HL-60/S4 treated with retinoic acid at 250 ng/mL for 4 days and 3 days (cell line): ENCODE data around the gene SLC28A1.
"Not testable (repeated sequence)": the region's sequence is repeated elsewhere in the genome, so short reads cannot be mapped to it uniquely, and the experiment has no call there.

Experiments
- in situ Hi-C: fragments of 300-500 bp; cut with MboI; formaldehyde crosslinking; loops from 2 replicates; pipeline ENCODE4 v1.7.0; 2022; ENCODE audit warnings: low sequenced_read_pairs

SLC28A1 gene

GRCh38 chr15:84987351-84987750, 102.9 kb downstream of the SLC28A1 start:
- in situ Hi-C loops = not testable (repeated sequence)

DNA sequence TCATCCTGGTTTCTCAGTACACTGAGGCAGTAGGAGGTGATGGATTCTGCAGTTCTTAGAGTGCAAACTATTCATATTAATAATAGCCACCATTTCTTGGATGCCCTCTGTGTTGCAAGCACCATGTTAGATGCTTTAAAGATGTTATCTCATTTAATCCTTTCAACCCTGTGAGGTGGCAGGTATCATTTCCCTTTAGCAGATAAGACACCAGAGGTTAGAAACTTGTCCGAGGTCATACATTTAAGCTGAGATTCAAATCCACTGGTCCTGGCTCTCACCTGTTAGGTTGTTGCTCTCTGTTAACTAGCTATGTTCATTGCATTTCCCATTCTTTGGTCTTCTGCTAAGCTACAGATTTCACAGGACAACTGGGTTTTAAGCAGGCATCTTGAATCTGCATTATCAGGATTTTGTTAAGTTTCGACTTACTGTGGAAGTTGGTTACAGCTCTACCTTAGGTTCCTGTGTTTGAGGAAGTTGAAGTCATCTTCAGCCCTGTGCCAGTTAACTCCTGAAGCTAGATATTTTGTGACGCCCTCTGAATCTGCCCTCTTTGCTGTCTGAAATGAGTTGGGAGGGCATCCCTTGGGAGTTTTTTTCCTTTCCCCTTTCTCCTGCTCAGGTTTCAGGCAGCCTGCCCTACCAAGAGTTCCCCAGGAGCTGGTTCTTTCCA, 103.6 kb downstream of the SLC28A1 start:
- in situ Hi-C loops = no loop called here

DNA sequence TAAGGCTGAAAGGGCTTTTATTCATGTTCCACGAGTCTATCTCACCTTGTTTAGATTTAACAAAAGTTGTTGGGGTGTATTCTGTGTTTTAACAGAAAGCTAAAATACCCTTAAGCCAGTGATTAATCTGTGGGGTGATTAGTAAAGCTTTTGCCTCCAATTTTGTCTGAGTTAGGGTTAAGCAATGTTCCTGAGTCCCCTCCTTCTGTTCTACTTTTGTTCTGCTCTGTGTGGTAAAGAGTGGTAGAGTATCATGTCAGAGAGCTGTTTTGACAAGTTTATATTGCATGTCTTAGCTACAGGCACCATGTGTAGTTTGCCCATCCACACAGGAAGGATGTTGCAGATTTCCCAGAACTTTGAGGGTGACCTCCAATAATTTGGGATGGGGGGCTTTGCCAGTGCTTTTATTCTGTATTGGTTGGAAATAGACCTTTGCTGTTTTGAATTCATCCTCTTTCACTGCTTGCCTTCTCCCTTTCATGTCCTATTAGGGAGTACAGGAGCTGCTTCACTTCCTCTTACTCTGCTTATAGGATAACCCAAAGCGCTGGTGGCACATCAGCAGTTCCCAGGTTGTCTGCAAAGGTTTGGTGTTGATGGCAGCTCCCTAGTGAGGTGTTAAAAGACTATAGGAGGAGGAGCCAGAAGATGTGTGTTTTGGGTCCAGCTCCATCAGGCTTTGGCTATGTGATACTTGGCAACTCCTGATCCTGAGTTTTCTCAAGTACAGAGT, 104.6 kb downstream of the SLC28A1 start:
- in situ Hi-C loops = no loop called here

DNA sequence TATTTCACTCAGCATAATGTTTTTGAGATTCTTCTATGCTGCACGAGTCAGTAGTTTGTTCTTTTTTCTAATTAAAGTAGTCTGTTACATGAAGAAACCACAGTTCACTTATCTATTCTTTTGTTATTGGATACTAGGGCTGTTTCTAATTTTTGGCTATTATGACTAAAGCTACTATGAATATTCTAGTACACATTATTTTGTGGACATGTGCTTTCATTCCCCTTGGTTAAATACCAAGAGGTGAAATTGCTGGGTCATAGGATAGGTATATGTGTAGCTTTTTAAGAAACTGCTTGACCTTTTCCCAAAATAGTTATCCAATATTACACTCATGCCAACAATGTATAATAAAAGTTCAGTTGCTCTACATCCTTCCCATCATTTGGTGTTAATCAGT, 106.0 kb downstream of the SLC28A1 start:
- in situ Hi-C loops = no loop called here

- in situ Hi-C loops = no loop called here
Measured at GRCh38 chr15:84991014-84991712, 106.7 kb downstream of the SLC28A1 start.

- in situ Hi-C loops = no loop called here
Measured at GRCh38 chr15:84992157-84992944, 107.9 kb downstream of the SLC28A1 start.
